HG02642 (cell line): Measurements from ENCODE around the gene KCTD21.
A peak's percentile ranks its signal among the peaks of the same experiment; 100 is the strongest.

Source experiments
- ATAC-seq: cut with Tn5 transposase; IDR thresholded peaks from one replicate; pipeline ENCODE4 v1.9.1; 2021; ENCODE audit warnings: mild to moderate bottlenecking; ENCODE audit not compliant: unreplicated experiment, poor library complexity

The KCTD21 gene

GRCh38 chr11:78150346-78150745, 38.1 kb downstream of the KCTD21 start:
- no peak for ATAC-seq

- no peak for ATAC-seq
Observed at GRCh38 chr11:78149646-78150045, 38.8 kb downstream of the KCTD21 start.

GRCh38 chr11:78147807-78148206, 40.6 kb downstream of the KCTD21 start:
- ATAC-seq, result no peak

- no peak for ATAC-seq
Observed at GRCh38 chr11:78145511-78146025, 42.9 kb downstream of the KCTD21 start.

GRCh38 chr11:78140392-78141077, 47.9 kb downstream of the KCTD21 start:
- no peak for ATAC-seq

GRCh38 chr11:78139422-78140391, 48.7 kb downstream of the KCTD21 start, which contains the start of gene ALG8:
Gene ALG8, minus strand, starts transcription at chr11:78139626. Its CDS starts 38 bp downstream, at chr11:78139588.
- ATAC-seq, result peak; percentile 96

GRCh38 chr11:78138694-78139421, 49.6 kb downstream of the KCTD21 start:
- ATAC-seq, result peak; percentile 31

GRCh38 chr11:78138291-78138690, 50.1 kb downstream of the KCTD21 start:
- ATAC-seq, result no peak

GRCh38 chr11:78132475-78132874, 56.0 kb downstream of the KCTD21 start:
- no peak for ATAC-seq

- no peak for ATAC-seq
Observed at GRCh38 chr11:78131956-78132355, 56.5 kb downstream of the KCTD21 start.

GRCh38 chr11:78127403-78127802, 61.0 kb downstream of the KCTD21 start:
- no peak for ATAC-seq
